GM19035 (cell line): Measurements from ENCODE around the gene ATXN3.

Source experiments
- ATAC-seq: cut with Tn5 transposase; IDR thresholded peaks from one replicate; pipeline ENCODE4 v1.9.1; 2021; ENCODE audit not compliant: unreplicated experiment

Gene ATXN3

GRCh38 chr14:92009604-92010003 is 96.8 kb downstream of the ATXN3 start:
- ATAC-seq, result no peak
